GM18873 (cell line): Measurements from ENCODE around the gene GPR35.

Experiments
- ATAC-seq: cut with Tn5 transposase; IDR thresholded peaks from one replicate; pipeline ENCODE4 v1.9.1; 2021; ENCODE audit warnings: mild to moderate bottlenecking, moderate library complexity, moderate number of reproducible peaks; ENCODE audit not compliant: unreplicated experiment, low FRiP score

GPR35 gene

GRCh38 chr2:240620149-240620731 lies 5.0 kb upstream of the GPR35 start:
- ATAC-seq: no peak

DNA sequence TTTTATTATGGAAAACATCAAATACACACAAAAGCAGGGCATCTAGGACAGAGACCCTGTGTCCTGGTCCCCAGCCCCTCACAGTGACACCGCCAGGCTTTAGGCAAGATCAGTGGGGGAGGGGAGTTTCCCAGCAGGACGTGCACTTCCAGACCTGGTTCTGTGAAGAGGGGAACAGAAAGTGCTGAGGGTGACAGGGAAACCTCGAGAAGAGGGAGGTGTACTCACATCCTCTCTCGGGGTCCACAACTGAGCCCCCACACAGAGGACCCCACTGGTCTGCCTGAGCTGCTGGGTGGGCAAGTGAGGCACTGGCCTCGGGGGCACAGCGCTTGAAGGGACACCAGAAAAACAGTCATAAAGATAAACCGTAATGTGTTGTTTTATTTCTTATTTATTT lies 4.4 kb upstream of the GPR35 start:
- ATAC-seq: no peak

- no peak for ATAC-seq
These were observed 3.2 kb upstream of the GPR35 start for GRCh38 chr2:240622060-240622411.

GRCh38 chr2:240622531-240623235 lies 2.6 kb upstream of the GPR35 start:
- no peak for ATAC-seq

GRCh38 chr2:240623531-240624010 lies 1.7 kb upstream of the GPR35 start:
- ATAC-seq: no peak

- ATAC-seq: no peak
These were observed 1.0 kb upstream of the GPR35 start for GRCh38 chr2:240624011-240624949.

- ATAC-seq: no peak
These were observed 1.4 kb downstream of the GPR35 start for GRCh38 chr2:240626531-240627300.

- ATAC-seq: no peak
These were observed 2.6 kb downstream of the GPR35 start for GRCh38 chr2:240627736-240628506.

DNA sequence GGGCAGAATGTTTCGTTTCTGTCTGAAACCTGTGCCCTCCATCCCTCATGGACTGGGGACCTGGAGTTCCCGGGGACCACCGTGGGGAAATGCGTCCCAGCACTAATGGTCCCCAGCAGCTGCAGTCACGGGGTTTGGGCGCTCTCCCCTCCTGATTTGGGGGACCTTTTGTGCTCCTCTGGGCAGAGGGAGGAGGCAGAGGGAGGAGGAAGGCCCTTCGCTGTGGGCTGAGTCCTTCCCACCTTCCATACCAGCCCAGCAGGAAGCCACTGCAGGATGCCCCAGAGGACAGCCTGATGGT lies 3.2 kb downstream of the GPR35 start:
- ATAC-seq: no peak

DNA sequence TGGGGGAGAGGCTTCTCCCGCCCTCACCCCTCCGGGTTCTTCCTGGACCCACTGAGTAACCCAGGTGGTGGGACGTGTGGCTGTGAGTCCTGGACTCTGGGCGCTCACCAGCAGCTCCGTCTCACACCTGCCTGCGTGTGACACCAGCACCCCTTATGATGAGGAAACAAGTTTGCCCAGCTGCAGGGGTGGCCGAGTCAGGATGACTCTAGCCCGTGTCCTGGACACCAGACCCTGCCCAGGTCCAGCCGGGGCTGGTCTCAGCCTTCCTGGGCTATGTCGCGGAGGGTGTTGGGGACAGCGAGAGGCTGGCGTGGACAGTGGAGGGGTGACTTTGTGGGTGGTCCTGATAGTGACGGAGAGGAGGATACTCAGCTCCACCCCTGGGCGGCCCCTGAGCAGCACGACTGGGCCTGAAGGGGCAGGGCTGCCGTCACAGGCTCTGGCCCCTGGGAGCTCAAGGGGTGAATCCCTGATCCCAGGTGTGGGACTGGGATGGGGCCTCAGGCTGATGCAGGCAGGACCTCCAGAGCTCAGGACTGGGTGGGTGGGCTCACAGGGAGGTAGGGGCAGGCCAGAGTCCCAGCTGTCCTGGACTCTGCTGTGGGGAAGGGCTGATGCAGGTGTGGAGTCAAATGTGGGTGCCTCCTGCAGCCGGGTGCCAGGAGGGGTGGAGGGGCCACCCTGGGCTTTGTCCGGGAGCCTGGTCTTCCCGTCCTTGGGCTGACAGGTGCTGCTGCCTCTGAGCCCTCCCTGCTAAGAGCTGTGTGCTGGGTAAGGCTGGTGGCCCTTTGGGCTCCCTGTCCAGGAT lies 3.7 kb downstream of the GPR35 start:
- ATAC-seq: no peak

DNA sequence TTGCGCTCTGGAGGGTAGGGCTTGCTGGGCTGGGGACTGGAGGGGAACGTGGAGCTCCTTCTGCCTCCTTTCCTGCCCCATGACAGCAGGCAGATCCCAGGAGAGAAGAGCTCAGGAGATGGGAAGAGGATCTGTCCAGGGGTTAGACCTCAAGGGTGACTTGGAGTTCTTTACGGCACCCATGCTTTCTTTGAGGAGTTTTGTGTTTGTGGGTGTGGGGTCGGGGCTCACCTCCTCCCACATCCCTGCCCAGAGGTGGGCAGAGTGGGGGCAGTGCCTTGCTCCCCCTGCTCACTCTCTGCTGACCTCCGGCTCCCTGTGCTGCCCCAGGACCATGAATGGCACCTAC lies 4.3 kb downstream of the GPR35 start:
- no peak for ATAC-seq

- ATAC-seq: no peak
These were observed 4.9 kb downstream of the GPR35 start for GRCh38 chr2:240629968-240630770.

GRCh38 chr2:240630771-240631547 lies 5.7 kb downstream of the GPR35 start:
- ATAC-seq: no peak

DNA sequence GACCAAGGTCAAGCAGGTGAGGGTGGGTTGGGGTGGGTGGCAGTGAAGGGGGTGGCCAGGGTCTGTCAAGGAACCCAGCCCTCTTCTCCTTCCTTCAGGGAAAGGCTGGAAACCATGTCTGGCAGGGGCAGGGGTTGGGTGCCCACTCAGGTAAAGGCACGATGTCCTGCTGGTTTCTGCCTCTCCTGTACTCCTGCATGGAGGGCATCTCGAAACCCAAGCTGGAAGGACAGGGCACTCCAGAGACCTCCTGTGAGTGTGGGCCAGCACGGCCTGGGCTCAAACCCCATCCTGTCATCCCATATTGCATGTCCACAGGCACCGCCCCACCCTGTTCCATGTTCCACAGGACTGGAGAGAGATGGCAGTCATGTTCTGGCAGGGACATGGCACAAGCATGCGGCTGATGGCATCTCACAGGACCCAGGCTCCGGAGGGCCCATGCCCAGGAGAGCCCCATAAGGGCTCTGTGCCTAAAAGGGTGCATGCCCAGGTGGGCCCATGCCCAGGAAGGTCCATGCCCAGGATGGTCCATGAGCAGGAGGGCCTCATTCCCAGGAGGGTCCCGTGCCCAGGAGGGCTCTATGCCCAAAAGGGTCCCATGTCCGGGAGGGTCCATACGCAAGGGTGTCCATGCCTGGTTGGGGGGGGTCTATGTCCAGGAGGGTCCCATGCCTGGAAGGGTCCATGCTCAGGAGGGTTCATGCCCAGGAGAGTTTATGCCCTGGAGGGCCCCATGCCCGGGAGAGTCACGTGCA lies 6.4 kb downstream of the GPR35 start:
- no peak for ATAC-seq

- no peak for ATAC-seq
These were observed 7.0 kb downstream of the GPR35 start for GRCh38 chr2:240632306-240632721.

GRCh38 chr2:240635121-240635997 lies 10.1 kb downstream of the GPR35 start:
- ATAC-seq: no peak
